HG03378 (cell line): ENCODE results near the gene LYPD6.
"Not testable (repeated sequence)": the region's sequence is repeated elsewhere in the genome, so short reads cannot be mapped to it uniquely, and the experiment has no call there.

Experiments used
- ATAC-seq: cut with Tn5 transposase; IDR thresholded peaks from one replicate; pipeline ENCODE4 v1.9.1; 2021; ENCODE audit warnings: mild to moderate bottlenecking, moderate library complexity; ENCODE audit not compliant: unreplicated experiment

Gene LYPD6, protein sequence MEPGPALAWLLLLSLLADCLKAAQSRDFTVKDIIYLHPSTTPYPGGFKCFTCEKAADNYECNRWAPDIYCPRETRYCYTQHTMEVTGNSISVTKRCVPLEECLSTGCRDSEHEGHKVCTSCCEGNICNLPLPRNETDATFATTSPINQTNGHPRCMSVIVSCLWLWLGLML

DNA sequence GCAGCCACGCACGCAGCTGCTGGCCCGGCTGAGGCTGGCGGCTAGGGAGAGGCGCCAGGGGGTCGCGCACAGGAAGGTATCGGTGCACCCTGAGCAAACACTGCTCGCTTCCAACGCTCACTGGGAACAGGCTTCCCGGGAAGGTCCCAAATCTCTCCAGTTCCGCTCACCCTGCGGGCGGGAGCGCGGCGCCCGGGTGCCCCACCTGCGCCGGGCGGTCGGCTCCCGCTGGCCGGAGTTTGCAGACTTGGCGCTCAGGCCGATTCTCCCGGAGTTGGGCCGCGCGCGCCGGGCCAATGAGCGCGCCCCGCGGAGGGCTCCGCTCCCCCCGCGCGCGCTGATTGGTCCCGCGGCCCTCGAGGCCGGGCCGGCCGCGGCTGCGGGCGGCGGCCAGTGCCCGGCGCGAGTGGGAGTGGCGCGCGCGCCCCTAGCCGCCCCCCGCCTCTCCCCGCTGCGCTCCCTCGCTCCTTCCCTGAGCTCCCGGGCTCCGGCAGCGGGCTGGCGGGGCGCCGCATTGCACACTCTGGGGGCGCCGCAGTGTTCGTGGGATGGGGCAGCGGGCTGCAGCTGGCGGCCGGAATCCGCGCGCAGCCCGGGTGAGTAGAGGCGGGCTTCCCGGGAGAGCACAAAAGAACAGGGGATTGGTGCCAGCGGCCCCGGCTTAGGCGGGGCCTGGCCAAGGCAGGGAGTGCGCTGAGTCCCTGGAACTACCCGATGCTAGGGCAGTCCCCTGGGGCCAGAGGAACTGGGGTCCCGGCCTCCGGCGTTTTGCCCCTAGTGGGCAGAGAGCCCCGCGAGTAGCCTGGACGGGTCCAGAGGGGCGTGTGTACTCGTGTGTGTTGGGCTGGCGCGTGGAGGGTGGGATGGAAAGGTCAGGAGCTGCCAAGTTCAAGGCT, at the start of gene LYPD6:
Gene LYPD6 (plus strand): TSS at position 461 of the 896 bp plus-strand sequence. CDS start 107,122 bp downstream, outside the sequence.
- peak; percentile 47 for ATAC-seq

DNA sequence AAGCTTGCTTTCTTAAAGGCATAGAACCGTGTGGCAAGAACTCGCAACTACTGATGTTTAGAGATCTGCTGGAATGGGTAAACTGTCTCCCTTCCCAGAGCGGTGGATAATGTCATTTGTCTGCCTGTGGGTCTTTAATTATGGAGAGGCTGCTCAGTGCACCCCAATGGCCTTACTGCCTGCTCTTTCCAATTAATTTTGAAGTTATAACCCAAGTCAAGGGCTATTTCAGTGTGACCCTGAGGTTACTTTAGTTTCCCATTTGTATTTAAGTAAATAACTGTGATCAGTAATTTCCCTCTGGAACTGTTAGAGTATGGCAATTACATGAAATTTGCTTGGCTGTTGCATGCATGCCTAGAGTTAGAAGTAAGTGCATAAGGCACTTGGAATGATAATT, 48.9 kb upstream of the LYPD6 start:
- no peak for ATAC-seq

DNA sequence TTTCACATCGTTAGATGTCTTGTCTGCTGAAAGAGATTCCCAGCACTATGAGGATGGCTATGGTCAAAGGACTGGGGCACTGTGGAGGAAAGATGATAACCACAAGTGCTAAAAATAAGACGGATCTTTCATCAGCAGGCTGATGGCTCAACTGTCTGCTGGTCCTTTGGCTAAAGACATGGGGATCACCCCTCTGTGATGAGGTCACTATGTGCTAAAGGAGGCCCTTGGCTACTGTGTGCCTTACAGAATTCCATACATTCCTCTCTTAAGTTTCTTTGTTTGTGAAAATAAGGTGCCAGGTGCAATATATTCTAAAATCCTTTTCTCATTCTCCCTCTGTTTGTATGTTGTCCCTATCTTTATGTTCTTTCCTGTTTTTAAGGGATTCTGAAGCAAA, 39.7 kb upstream of the LYPD6 start:
- ATAC-seq = no peak

DNA sequence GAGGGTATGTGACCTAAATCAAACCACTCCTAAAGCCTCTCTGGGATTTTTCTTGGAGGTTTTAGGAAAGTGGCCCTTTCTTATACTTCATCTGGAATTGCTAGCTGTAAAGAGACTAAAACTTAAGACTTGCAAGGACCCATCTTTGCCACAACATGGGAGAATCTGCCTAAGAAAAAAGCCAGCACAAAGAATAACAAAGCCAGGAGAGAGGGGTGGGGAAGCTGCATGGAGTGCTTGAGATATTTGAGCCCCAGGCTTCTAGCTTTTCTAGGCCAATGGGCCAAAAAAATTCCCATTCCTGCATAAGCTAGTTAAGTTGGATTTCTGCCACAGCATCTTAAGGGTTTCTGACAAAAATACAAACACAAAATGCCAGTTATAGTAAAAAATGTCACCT, 38.5 kb upstream of the LYPD6 start:
- no peak for ATAC-seq

DNA sequence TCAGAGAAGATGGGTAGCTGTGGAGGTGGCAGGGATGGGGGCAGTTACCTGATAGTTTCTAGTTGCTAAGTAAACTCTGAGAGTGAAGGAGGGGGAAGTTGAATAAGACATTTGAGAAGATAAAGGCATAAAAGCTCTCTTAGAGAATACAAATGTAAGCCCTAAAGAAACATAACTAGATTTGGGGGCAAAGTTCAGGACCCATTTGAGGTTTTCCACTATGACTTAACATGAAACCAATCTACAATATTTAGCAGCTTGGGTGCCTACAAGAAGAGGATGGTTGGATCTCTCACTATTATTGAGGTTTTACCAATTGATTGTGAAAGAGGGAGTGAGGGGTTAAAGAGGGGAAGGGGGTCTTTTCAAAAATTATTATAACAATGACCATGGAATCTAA, 34.4 kb upstream of the LYPD6 start:
- no peak for ATAC-seq

DNA sequence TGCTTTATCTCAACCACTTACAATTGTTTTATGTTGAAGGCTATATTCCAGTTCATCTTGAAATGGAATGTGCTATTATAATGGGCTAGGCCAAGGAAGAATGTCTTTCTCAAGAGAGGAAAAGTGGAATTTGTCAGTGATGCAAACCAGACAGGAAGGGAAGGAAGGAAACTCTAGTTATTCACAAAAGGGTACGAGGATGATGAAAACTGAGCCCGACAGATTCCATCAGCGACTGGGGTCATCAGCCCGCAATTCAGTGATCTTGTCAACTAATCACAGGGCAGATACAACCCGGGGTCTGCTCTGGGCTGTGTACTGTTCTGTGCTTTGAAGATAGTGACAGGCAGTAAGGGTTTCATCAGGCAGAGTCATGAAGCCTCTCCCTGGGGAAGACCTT, 23.4 kb upstream of the LYPD6 start:
- ATAC-seq = no peak

DNA sequence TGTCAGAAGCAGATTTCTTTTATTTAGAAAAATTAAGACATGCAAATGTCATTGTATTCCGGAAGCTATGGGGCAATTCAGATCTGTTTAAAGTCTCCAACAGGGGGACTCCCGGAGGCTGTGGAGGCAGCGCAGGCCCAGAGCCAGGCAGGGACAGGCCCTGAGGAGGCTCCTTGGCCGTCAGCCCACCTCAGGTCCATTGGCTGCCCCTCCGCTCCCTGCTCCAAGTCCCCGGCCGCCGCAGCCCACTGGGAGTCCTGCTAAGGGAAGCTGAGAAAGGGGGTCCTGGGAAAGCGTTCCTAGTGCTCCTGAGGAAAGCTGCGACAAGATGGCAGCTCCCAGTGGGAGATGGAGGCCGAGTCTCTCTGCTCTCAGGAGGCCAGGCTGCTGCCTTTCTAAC, 20.0 kb upstream of the LYPD6 start:
- no peak for ATAC-seq

DNA sequence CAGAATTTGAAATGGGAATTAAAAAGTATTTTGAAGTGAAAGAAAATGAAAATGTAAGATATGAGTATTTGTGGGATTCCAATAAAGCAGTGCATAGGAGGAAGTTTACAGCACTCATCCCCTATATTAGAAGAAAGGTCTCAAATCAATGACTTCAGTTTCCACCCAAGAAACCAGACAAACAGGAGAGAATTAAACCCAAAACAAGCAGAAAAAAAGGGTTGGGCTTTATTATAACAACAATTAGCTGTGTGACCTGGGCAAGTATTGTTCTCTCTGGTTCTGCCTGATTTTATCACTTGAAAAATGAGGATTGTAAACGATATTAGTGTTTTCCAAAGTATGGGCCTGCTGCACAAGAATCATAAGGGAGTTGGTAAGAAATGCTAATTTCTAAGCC, 18.3 kb upstream of the LYPD6 start:
- no peak for ATAC-seq

DNA sequence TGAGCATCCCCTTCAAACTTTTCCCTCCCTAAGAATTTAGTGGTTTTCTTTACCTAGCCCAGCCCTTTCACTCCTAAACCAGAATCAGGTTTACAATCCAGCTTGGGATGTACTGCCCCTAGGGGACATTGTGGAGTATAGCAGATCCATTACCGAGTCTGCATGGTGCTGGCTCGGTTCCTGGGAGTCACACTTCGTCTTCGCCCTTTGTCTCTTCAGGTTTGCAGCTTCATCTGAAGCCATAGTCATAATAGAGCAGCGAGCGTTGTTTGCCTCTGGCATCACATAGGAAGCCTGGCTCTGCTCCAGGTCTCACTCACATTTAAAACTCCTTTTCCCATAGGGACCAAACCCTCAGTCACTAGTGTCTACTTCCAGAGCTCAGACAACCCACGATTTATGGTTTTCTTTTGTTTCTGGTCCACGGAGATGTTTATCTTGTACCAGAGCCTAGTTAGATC, 16.8 kb upstream of the LYPD6 start:
- ATAC-seq = peak; percentile 88

DNA sequence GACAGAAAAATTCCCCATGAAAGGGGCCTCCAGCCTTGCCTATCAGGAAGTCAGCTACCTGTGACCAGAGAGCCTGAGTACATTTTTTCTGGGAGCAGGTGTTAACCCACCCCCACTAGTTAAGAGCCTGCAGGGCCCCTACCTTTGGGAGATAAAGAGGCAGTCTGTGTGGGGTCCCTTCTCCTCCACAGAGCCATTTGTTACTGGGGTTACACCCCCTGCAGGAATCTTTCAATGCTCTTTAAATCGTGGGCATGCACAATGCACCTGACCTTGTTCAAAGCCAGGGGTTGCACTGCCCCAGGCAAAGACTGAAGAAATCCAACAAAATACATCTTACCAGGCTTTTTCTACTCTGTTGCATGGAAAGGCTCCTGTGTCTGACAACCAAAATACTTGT, 15.7 kb upstream of the LYPD6 start:
- ATAC-seq = no peak

DNA sequence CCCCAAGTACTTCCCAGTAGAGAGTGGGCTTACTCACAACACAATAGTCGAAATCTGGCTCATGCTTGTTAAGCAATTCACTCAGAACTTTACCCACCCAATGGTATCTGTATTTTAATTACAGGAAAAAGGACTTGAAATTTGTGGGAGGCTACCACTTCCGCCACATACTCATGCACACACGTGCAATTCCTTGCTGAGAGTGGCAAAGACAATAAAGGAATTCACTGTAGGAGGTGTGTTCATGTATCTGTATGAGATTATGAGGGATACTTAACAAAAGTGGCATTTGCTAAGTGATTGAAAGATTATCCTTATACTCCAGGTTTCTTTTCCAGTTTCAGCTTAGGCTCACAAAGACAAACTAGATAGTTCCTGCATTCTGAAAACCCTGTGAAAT, 14.9 kb upstream of the LYPD6 start:
- no peak for ATAC-seq

DNA sequence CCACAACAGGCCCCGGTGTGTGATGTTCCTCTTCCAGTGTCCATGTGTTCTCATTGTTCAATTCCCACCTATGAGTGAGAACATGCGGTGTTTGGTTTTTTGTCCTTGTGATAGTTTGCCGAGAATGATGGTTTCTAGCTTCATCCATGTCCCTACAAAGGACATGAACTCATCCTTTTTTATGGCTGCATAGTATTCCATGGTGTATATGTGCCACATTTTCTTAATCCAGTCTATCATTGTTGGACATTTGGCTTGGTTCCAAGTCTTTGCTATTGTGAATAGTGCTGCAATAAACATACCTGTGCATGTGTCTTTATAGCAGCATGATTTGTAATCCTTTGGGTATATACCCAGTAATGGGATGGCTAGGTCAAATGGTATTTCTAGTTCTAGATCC, 11.8 kb upstream of the LYPD6 start:
- not testable (repeated sequence) for ATAC-seq

DNA sequence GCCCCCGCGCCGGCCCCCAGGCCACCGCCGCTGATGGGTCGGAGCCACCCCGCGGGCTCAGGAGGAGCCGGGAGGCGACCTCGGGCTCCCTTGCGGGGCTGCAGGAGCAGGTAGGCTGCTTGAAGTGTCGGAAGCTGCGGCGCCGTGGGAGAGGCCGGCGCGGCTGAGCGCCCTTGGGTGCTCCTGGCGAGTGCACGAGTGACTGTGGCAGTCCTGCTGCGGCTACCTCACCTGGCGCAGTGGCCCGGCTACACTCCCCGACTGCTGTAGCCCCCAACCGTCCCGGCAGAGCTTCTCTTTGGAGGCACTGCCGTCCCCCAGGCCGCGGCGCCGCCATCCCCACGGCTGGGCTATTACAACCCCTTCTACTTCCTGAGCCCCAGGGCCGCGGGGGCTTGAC, 10.0 kb upstream of the LYPD6 start:
- ATAC-seq = no peak

DNA sequence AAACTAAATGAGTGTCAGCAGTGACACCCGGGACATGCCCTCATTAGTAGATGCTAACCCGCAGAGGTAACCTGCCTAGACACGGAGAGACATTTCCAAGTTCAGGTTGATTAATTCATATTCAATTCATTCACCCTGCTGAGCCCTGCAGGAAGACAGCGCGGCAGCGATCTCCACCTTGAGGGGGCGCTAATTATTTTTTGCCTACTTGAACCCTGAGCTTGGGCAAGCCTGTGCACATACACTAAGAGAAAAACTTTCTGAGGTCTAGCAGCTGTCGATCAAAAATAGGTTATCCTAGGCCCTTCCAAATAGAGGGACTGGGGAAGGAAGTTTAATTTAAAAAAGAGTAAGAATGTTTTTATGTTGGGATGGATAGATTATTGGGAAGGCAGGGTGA, 1.3 kb upstream of the LYPD6 start:
- ATAC-seq = no peak

DNA sequence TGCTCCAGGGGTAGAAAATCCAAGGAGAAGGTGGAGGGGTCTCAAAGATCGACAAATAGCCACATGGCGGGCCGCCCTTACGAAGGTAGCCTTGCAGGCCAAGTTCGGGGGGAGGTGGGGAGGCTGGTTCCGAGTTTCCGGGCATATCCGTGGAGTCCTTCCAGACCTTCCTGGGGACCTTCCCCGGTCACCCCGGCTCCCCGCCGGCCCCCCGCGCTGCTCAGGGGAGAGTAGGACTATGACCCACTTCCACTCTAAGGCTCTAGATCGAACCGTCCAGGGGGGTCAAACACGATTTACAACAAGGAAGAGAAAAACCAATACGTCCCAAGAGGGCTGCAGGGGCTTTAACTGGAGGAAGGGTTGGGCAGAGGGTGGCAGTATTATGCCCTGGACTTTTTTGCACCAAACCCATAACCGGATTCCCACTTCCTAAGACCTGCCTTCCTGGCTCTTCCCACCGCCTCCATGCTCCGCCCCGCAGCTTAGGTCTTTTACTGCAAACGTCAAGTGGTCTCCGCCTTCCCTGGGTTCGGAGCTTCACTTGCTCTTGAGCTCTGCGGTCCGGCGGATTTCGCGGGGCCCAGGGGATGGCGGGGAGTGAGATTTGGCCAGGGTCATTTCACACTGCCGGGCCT, 779 bp upstream of the LYPD6 start:
- ATAC-seq = peak; percentile 7

DNA sequence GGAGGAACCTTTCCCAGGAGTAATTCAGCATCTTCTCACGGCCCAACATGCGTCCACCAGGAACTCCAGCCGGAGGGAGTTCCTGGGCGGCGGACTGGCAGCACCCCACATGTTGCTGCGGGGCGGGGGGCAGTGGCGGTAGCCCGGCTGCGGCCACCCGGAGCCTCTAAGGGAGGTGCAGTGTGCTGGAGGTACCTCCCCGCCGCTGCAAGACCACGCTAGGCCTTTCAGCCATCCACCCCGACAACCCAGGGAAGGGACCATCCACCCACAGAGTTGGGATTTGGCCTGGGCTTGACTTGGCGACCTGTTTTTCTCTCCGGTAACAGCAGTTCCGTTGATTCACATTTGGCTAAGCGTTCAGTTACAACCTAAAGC, 625 bp downstream of the LYPD6 start:
- no peak for ATAC-seq

DNA sequence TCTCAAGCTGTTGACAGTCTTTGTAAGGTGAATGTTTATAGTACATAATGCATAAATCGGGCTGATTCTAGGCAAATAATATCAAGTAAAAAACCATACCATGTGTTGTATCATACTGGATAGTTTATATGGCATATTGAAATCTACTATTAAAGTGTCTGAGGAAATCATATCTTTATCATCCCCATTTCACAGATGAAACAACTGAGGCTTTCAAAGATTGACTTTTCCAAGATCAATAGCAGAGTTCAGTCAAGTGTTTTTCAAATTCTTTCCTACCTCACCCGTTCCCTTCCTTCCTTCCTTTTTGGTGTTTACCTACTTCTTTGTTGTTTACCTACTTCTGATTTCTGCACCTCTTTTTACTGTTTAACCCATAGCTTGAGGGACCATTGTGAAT, 2.0 kb downstream of the LYPD6 start:
- no peak for ATAC-seq

DNA sequence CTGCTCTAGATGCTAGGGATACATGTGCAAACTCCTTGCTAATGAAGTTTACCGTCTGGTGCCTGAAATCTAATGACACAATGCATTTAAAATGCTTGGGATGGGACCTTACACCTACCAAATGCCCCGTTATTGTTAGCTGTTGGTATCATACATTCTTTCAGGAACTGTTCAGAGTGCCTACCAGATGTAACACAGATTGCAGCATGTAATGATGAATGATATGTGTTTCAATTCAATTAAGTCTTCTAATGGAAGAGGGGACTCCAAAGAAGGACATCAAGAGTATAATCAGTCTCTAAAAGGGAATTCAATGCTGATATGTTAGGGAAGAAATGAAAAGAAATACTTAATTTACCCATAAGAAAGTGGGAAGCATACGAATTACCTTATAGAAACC, 3.2 kb downstream of the LYPD6 start:
- no peak for ATAC-seq

DNA sequence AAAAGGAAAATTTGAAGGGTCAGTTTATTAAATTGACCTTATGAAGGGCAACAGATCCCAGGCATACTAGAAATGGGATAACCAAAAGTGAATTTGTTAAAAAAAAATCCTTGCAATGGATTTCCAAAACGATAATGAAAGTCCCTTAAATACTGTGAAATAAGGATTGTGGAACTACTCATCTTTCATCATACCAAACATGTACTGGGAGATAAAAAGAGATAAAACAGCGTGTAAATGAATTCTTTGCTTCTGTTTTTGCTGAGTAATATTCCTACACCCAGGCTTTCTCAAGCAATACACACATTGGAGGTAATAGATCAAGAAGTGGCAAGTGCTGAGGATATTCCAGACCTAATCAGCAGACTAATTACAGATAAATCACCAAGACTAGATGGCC, 3.8 kb downstream of the LYPD6 start:
- no peak for ATAC-seq

DNA sequence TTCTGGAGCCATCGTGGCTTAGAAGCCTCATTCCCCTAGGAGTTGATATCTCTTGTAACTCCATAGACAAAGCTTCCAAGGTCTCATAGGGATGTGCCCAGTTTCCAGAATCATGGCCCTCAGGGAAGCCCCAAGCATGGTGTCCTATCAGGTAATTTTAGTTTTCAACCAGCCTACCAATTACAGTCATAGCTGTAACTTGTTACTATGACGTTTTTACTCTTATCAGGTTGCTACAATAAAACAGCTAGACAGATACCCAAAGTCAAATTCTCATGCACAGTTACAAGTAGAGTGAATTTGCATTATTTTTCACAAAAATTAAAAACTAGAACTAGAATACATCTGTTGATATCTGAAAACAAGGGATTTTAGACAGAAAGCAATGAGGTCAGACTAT, 8.9 kb downstream of the LYPD6 start:
- no peak for ATAC-seq

DNA sequence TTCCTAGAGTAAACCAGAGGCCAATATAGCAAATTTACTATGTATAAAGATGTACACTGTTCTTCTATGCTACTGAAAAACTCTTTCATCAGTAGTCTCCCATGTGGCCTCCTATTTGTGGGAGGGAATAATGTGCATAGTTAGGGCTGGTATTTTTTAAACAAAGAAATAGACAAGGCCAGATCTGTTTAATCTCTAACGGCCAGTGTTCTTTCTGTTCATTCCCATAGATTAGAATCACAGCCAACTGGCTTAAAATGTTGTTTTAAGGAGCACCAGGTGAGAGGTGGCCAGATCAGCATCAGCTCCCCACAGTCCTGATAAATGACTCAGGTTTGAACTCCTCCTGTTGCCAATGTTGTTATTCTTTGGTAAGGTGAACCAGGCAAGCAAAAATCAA, 12.1 kb downstream of the LYPD6 start:
- no peak for ATAC-seq

DNA sequence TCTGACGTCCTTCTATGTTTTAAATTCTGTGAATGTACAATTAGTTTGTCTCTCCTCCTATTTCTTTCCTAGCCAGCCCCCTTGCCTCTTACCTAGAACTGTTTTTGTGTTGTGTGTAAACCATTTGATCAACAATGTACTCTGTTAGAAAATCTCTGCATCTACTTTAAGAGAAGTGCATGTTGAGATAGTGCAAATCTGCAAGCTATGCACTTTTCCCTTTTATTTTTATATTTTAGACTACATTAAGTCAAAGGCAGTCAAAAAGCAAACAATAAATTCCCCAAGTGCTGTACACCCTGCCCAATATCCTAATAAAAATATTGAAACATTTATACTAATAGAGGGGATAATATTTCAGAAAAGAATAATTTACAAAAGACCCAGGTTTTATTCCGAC, 13.7 kb downstream of the LYPD6 start:
- no peak for ATAC-seq
